K562 (cell line): ENCODE results near the gene UBE2L3. TPM values are rescaled to one million over a fixed set of nuclear protein-coding genes. Genes with fewer than 3 reads are reported as not detected.

Experiments used
- CBX5 ChIP-seq: IDR thresholded peaks from 2 replicates; pipeline ENCODE4 v1.6.1; 2014; ENCODE audit warnings: low read depth, borderline replicate concordance
- CHCHD3 ChIP-seq: fragments of 250-450 bp; sonication (Bioruptor Pico); IDR thresholded peaks from 2 replicates; pipeline ENCODE4 v2.1.2; 2022; ENCODE audit warnings: mild to moderate bottlenecking
- CTBP1 ChIP-seq: fragments of 450-650 bp; IDR thresholded peaks from 2 replicates; pipeline ENCODE4 v1.6.1; 2016; ENCODE audit warnings: borderline replicate concordance
- CTCF ChIP-seq, 3 experiments: IDR thresholded peaks in 2 of 3; conservative IDR thresholded peaks in 1 of 3; 2 replicates each; pipeline ENCODE4 v1.5.1; 2011 to 2012; ENCODE audit warnings: low read length in 3 of 3, mild to moderate bottlenecking in 3 of 3, control low read depth in 2 of 3, improper control_type of control experiment in 1 of 3, inconsistent platforms in 1 of 3, low read depth in 1 of 3, mixed read lengths in 1 of 3, moderate library complexity in 1 of 3; ENCODE audit not compliant: insufficient read depth in 2 of 3
- DDX20 ChIP-seq: fragments of 450-650 bp; IDR thresholded peaks from 2 replicates; pipeline ENCODE4 v1.6.1; 2016; ENCODE audit warnings: missing genetic modification characterization, low read depth, mild to moderate bottlenecking, missing compliant biosample characterization, moderate library complexity
- EGR1 ChIP-seq: fragments of 450-650 bp; conservative IDR thresholded peaks from 2 replicates; pipeline ENCODE4 v1.6.1; 2017; ENCODE audit warnings: mild to moderate bottlenecking
- HCFC1 ChIP-seq: IDR thresholded peaks from 2 replicates; pipeline ENCODE4 v1.6.1; 2012; ENCODE audit warnings: low read depth, low read length, improper control_type of control experiment
- HMGXB4 ChIP-seq: sonication (generic); formaldehyde crosslinking; IDR thresholded peaks from 2 replicates; pipeline ENCODE4 v1.8.1; 2023; ENCODE audit warnings: mild to moderate bottlenecking, missing genetic modification reagents
- KLF13 ChIP-seq: fragments of 450-650 bp; IDR thresholded peaks from 2 replicates; pipeline ENCODE4 v1.6.1; 2016; ENCODE audit warnings: missing genetic modification characterization, low read depth, mild to moderate bottlenecking, missing compliant biosample characterization, moderate library complexity, borderline replicate concordance
- MCM3 ChIP-seq: fragments of 450-650 bp; IDR thresholded peaks from 2 replicates; pipeline ENCODE4 v1.6.1; 2016
- MYBL2 ChIP-seq, 2 experiments: fragments of 450-650 bp in 1 of 2; sonication (generic) in 1 of 2; formaldehyde crosslinking in 1 of 2; IDR thresholded peaks; 2 replicates each; pipeline versions ENCODE4 v1.6.1 to v1.8.1; 2017 to 2022; ENCODE audit warnings: borderline replicate concordance in 1 of 2, inconsistent platforms in 1 of 2, low read depth in 1 of 2, mild to moderate bottlenecking in 1 of 2, missing genetic modification reagents in 1 of 2, moderate library complexity in 1 of 2
- NEUROD1 ChIP-seq: fragments of 150-350 bp; IDR thresholded peaks from 2 replicates; pipeline ENCODE4 v1.6.1; 2014; ENCODE audit warnings: borderline replicate concordance, low read length, low read depth; ENCODE audit not compliant: partially characterized antibody
- SNAPC5 ChIP-seq: fragments of 250-450 bp; sonication (Bioruptor Pico); IDR thresholded peaks from 2 replicates; pipeline ENCODE4 v1.8.0; 2021; ENCODE audit warnings: moderate library complexity, mild to moderate bottlenecking, inconsistent platforms
- UBTF ChIP-seq, 2 experiments: IDR thresholded peaks; 2 replicates each; pipeline ENCODE4 v1.6.1; 2012; ENCODE audit warnings: improper control_type of control experiment in 2 of 2, low read depth in 2 of 2, low read length in 2 of 2, borderline replicate concordance in 1 of 2
- ZKSCAN1 ChIP-seq: fragments of 150-350 bp; IDR thresholded peaks from 2 replicates; pipeline ENCODE4 v1.6.1; 2016; ENCODE audit warnings: low read depth, low read length
- ZNF561 ChIP-seq: fragments of 450-650 bp; formaldehyde crosslinking; conservative IDR thresholded peaks from 2 replicates; pipeline ENCODE4 v1.4.0; 2020; ENCODE audit warnings: mild to moderate bottlenecking, moderate library complexity
- ZNF586 ChIP-seq: fragments of 450-650 bp; formaldehyde crosslinking; conservative IDR thresholded peaks from 2 replicates; pipeline ENCODE4 v1.4.0; 2020; ENCODE audit warnings: mild to moderate bottlenecking, moderate library complexity
- ZNF766 ChIP-seq: fragments of 200-800 bp; sonication (Bioruptor generic); conservative IDR thresholded peaks from 2 replicates; pipeline ENCODE4 v1.6.1; 2016; ENCODE audit warnings: missing genetic modification characterization, missing compliant biosample characterization
- polyA plus RNA-seq, 8 experiments: library from polyadenylated mRNA; depleted of rRNA in 4 of 8; stranded (reverse) in 5 of 8; unstranded in 3 of 8; fragments of >200 nt; fragmentation: Nextera tagmentation in 2 of 8; fragmentation: Illumina TruSeq in 1 of 8; extraction: Ambion mirVana in 2 of 8; extraction: Trizol in 1 of 8; gene quantifications; 2 replicates each; pipeline versions ENCODE4 v1.2.1 to v1.2.3, GENCODE V29; 2011 to 2014; ENCODE audit warnings: inconsistent platforms in 1 of 8, missing spikeins in 1 of 8
- total RNA-seq, 7 experiments: library from RNA; depleted of rRNA in 6 of 7; stranded (reverse); fragments of >200 nt in 6 of 7; fragmentation: Illumina TruSeq in 2 of 7; extraction: Trizol in 2 of 7; gene quantifications; 2 replicates each; pipeline versions ENCODE4 v1.2.1 to v1.2.3, GENCODE V29; 2011 to 2021; ENCODE audit warnings: low replicate concordance in 1 of 7
- TF ChIP-seq, protein P1 (sequence below): sonication (generic); formaldehyde crosslinking; IDR thresholded peaks from 2 replicates; pipeline ENCODE4 v1.8.0; 2022; ENCODE audit warnings: mild to moderate bottlenecking, missing genetic modification reagents

UBE2L3 gene
- total and polyA plus RNA-seq, 9 of the 15 experiments (the other 6 are each of a cell fraction or from before 2014, with no cell fraction given) = 215 to 625 (median 285) TPM

GRCh38 chr22:21657360-21658032 lies 90.0 kb downstream of the UBE2L3 start (continued):
- TF ChIP-seq HCFC1 (peak; percentile 42; the same call in 1 of the 2 replicates), EGR1 (no peak), MCM3 (no peak), HMGXB4 (CRISPR knock-in tag) (peak; percentile 92), UBTF (IDR thresholded peaks at IDR 0.05; ENCODE audit: borderline replicate concordance in 1 of 2, low read depth in 2 of 2, low read length in 2 of 2) (no peak), ZKSCAN1 (peak; percentile 70), DDX20 (tag) (no peak), KLF13 (tag) (peak; percentile 92), MYBL2 (IDR thresholded peaks at IDR 0.05; ENCODE audit: low read depth) (no peak), MYBL2 (CRISPR knock-in tag; IDR thresholded peaks at IDR 0.05; ENCODE audit: borderline replicate concordance) (no peak), CTBP1 (no peak), CBX5 (no peak), NEUROD1 (peak; percentile 56), CTCF (IDR thresholded peaks at IDR 0.05 in 2 of 3, conservative IDR thresholded peaks at IDR 0.05 in 1 of 3; ENCODE audit: insufficient read depth in 2 of 3, low read depth in 1 of 3, low read length in 3 of 3) (peak in 2 of 3 experiments; percentile 79 to 89; a peak in 4 of 6 replicates), CHCHD3 (CRISPR knock-in tag) (no peak), ZNF766 (CRISPR knock-in tag) (no peak), SNAPC5 (CRISPR knock-in tag) (no peak), ZNF586 (no peak), ZNF561 (CRISPR knock-in tag) (no peak)
- TF ChIP-seq, protein P1, sequence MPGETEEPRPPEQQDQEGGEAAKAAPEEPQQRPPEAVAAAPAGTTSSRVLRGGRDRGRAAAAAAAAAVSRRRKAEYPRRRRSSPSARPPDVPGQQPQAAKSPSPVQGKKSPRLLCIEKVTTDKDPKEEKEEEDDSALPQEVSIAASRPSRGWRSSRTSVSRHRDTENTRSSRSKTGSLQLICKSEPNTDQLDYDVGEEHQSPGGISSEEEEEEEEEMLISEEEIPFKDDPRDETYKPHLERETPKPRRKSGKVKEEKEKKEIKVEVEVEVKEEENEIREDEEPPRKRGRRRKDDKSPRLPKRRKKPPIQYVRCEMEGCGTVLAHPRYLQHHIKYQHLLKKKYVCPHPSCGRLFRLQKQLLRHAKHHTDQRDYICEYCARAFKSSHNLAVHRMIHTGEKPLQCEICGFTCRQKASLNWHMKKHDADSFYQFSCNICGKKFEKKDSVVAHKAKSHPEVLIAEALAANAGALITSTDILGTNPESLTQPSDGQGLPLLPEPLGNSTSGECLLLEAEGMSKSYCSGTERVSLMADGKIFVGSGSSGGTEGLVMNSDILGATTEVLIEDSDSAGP (CRISPR knock-in tag) = no peak
